Measurements from ENCODE around the gene FRMPD4.

FRMPD4 gene

DNA sequence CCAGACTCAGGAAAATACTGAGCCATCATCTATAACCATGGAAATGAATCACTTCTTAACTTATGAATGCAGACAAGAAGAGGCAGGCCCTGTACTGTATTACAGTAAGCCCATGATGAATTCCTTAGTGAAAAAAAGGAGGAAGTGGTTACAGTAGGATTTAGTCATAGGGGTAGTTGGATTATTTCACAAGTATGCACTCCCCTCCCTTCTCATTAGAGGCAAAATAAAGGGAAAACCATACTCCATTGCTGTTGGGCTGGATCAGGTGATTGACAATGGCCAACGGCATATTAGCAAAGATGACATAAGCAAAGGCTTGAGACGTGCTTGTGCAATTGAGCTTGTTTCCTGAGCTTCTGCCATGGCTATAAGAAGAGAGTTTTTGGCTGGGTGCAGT is 471.8 kb downstream of the FRMPD4 start:
- H3K27ac ChIP-seq, result no peak overlapping the region
- no peak for DNase-seq

DNA sequence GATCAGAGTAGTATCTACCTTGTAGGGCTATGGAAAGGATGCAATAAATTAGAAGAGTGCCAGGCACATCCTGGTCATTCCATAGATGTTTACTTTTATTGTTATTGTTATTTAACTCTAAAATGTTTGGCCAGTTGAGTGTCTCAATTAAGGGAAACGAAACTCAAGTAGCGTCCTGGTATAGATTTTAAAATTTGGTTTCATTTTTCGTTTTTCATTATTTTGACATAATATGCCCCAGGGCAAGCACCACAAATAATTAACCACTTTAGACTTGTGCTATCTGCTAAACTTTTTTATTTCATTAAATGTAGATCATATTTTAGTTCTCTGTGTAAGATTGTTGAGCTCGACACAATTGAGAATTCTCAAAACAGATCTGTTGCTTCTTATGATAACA is 473.2 kb downstream of the FRMPD4 start:
- H3K4me3 ChIP-seq, result no peak overlapping the region
- H3K27ac ChIP-seq, result no peak overlapping the region
- no peaks in the 10 kb centered on the region for H3K4me1 ChIP-seq
- no peaks in the 10 kb centered on the region for H3K9me3 ChIP-seq
- no peak for TF ChIP-seq CTCF (IDR thresholded peaks at IDR 0.05)
- DNase-seq, result no peak
- no peaks in the 10 kb centered on the region for H3K36me3 ChIP-seq
- intact Hi-C loops (cut with DNase I; ENCODE audit: low total_unique reads), result no loop called here
- H3K27me3 ChIP-seq, result no peaks in the 10 kb centered on the region

More for the DNA sequence above, 471.8 kb downstream of the FRMPD4 start:
- Histone ChIP-seq H3K4me3 (no peak overlapping the region), H3K4me1 (no peaks in the 10 kb centered on the region), H3K36me3 (no peaks in the 10 kb centered on the region), H3K9me3 (no peaks in the 10 kb centered on the region), H3K27me3 (no peaks in the 10 kb centered on the region)
- TF ChIP-seq CTCF (IDR thresholded peaks at IDR 0.05), result no peak
- intact Hi-C loops (cut with DNase I; ENCODE audit: low total_unique reads), result no loop called here

DNA sequence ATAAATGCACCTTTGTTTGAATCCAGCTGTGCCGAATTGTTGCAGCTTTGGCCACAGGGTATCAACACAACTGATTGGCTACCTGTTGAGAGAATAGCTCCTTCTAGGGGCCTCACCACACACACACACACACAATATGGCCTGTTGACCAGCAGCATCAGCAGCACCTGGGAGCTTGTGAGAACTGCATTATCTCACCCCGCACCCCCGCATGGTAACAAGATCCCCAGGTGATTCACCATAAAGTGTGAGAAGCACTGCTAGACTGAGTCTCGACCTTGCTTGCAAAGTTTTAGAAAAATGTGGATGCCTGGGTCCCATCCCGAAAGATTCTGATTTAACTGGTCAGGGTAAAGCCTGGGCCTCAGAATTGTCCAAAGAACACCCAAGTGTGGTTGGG is 476.0 kb downstream of the FRMPD4 start:
- H3K27ac ChIP-seq, result no peak overlapping the region
- no peaks in the 10 kb centered on the region for H3K36me3 ChIP-seq
- H3K9me3 ChIP-seq, result no peaks in the 10 kb centered on the region
- intact Hi-C loops (cut with DNase I; ENCODE audit: low total_unique reads), result no loop called here
- no peak for DNase-seq
- no peaks in the 10 kb centered on the region for H3K4me1 ChIP-seq
- no peak for TF ChIP-seq CTCF (IDR thresholded peaks at IDR 0.05)
- H3K27me3 ChIP-seq, result no peaks in the 10 kb centered on the region
- no peak overlapping the region for H3K4me3 ChIP-seq

DNA sequence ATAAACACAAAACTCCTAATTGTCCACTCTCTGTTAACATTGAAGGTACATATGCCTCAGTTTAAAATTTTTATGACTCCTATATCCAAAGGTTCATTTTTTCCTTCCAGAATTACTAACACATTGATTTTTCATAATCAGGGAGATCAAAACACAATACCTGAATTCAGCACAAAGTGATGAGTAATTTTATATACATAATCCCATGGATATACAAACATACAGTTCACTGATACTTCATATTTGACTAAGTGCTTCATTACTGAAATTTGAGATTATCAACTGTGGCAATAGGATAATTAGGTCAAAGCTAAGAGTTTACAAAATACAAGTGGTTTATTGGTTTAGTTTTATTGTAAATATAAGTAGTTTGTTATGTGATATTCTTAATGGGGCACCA is 476.8 kb downstream of the FRMPD4 start:
- H3K4me1 ChIP-seq, result no peaks in the 10 kb centered on the region
- intact Hi-C loops (cut with DNase I; ENCODE audit: low total_unique reads), result no loop called here
- no peak overlapping the region for H3K27ac ChIP-seq
- H3K9me3 ChIP-seq, result peaks cover 0 to 6% (median 0%) of the 10 kb centered on the region in 3 donors
- no peak overlapping the region for H3K4me3 ChIP-seq
- TF ChIP-seq CTCF (IDR thresholded peaks at IDR 0.05), result no peak
- H3K36me3 ChIP-seq, result no peaks in the 10 kb centered on the region
- DNase-seq, result no peak
- no peaks in the 10 kb centered on the region for H3K27me3 ChIP-seq

GRCh38 chrX:12617241-12617640 is 479.0 kb downstream of the FRMPD4 start:
- no peak for DNase-seq
- H3K4me1 ChIP-seq, result no peaks in the 10 kb centered on the region
- no peaks in the 10 kb centered on the region for H3K27me3 ChIP-seq
- H3K27ac ChIP-seq, result no peak overlapping the region
- H3K4me3 ChIP-seq, result no peak overlapping the region
- H3K9me3 ChIP-seq, result peaks cover 0 to 8% (median 0%) of the 10 kb centered on the region in 3 donors
- no peak for TF ChIP-seq CTCF (IDR thresholded peaks at IDR 0.05)
- no peaks in the 10 kb centered on the region for H3K36me3 ChIP-seq
- intact Hi-C loops (cut with DNase I; ENCODE audit: low total_unique reads), result no loop called here

- DNase-seq, result no peak
- Histone ChIP-seq H3K4me3 (no peak overlapping the region), H3K9me3 (no peaks in the 10 kb centered on the region), H3K27me3 (no peaks in the 10 kb centered on the region), H3K36me3 (no peaks in the 10 kb centered on the region), H3K27ac (no peak overlapping the region), H3K4me1 (no peaks in the 10 kb centered on the region)
- intact Hi-C loops (cut with DNase I; ENCODE audit: low total_unique reads), result no loop called here
- no peak for TF ChIP-seq CTCF (IDR thresholded peaks at IDR 0.05)
Observed at GRCh38 chrX:12647230-12647629, 509.0 kb downstream of the FRMPD4 start.
